HG03565 (cell line): ENCODE measurements around the gene TNFSF13B.

ENCODE experiments used
- ATAC-seq: cut with Tn5 transposase; IDR thresholded peaks from one replicate; pipeline ENCODE4 v1.9.1; 2021; ENCODE audit warnings: mild to moderate bottlenecking, moderate library complexity; ENCODE audit not compliant: unreplicated experiment

Gene TNFSF13B

GRCh38 chr13:108342369-108343289 is 73.1 kb downstream of the TNFSF13B start:
- peak; percentile 81 for ATAC-seq

GRCh38 chr13:108345016-108345415 is 75.5 kb downstream of the TNFSF13B start:
- ATAC-seq = no peak

- no peak for ATAC-seq
Measured at GRCh38 chr13:108346376-108346775, 76.9 kb downstream of the TNFSF13B start.

- ATAC-seq = no peak
Measured at GRCh38 chr13:108349269-108349668, 79.8 kb downstream of the TNFSF13B start.

DNA sequence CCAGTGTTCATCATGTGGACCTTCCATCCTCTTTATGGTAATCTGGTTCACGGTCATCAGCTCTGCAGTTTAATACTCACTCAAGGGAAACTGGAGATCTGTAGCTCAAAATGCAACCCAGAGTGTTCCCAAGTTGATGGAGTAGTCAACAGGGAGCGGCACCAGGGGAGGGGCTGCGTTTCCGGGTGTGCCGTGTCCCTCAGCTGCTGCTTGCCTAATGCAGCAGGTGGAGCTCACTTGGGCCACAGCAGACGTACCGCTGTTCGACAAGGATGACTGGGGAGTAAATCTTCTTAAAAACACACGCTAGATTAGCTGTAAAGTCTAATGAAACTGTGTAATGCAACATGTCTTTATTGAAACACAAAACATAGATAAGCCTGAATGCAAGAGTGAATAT is 81.1 kb downstream of the TNFSF13B start:
- ATAC-seq = no peak

GRCh38 chr13:108352599-108352998 is 83.1 kb downstream of the TNFSF13B start:
- no peak for ATAC-seq

GRCh38 chr13:108357228-108357627 is 87.7 kb downstream of the TNFSF13B start:
- no peak for ATAC-seq
